Measurements from ENCODE around the gene TMA7.

GRCh38 chr3:48405971-48406370 is 34.1 kb upstream of the TMA7 start:
- TF ChIP-seq CTCF (conservative IDR thresholded peaks at IDR 0.05) (no peak), ZFX (IDR thresholded peaks at IDR 0.05) (no peak)

Data from C4-2B (cell line).